ENCODE data around the gene RNF207. TPM values are rescaled to one million over a fixed set of nuclear protein-coding genes. Genes with fewer than 3 reads are reported as not detected.

RNF207 gene
- polyA plus RNA-seq, 1 donor from 2014 or later, result 3.5 TPM

DNA sequence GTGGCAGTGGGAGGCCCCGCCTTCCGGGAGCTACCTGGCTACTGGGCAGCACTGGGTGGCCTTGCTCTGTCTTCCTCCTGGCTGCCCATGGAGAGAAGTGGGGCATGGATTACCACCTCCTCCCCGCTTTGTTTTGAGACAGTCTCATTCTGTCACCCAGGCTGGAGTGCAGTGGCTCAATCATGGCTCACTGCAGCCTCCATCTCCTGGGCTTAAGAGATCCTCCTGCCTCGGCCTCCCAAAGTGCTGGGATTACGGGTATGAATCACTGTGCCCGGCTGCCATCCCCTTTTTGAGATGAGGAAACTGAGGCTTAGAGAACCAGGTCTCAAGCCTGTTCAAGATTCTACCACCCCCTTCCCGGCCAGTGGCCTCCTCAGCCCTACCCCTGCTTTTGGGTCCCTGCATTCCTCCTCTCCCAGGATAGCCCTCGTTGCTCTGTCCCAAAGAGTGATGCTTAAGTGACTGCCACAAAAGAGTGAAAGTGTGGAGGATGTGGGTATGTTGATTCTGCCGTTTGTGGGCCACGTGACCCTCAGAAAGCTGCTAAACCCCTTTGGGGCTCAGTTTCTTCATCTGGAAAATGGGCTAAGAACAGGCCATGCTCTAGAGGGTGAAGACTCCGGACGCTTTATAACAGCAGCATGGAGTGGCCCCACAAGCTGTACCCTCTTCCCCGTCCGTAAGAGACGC is 45.9 kb downstream of the RNF207 start:
- H3K79me2 ChIP-seq (replicated peaks; ENCODE audit: insufficient read depth, low read length), result no peaks in the 10 kb centered on the region
- no peaks in the 10 kb centered on the region for H4K20me1 ChIP-seq (ENCODE audit: insufficient read depth)
- H3K27me3 ChIP-seq (ENCODE audit: insufficient read depth, low read depth, low read length), result peaks cover 20% of the 10 kb centered on the region
- no peaks in the 10 kb centered on the region for H3K9me2 ChIP-seq (ENCODE audit: insufficient read depth, low read length)
- no peak overlapping the region for H3K4me2 ChIP-seq (ENCODE audit: low read length)
- H3K36me3 ChIP-seq (ENCODE audit: insufficient read depth, low read length), result peaks cover 7% of the 10 kb centered on the region
- H2AFZ ChIP-seq (ENCODE audit: low read depth, low read length), result no peak overlapping the region
- H3K27ac ChIP-seq (ENCODE audit: low read length), result no peak overlapping the region
- no peaks in the 10 kb centered on the region for H3F3A ChIP-seq (ENCODE audit: insufficient read depth, low read length, poor library complexity, severe bottlenecking)
- H3K9ac ChIP-seq (ENCODE audit: low read length), result no peak overlapping the region
- H3K4me3 ChIP-seq (ENCODE audit: low read length), result no peak overlapping the region
- H3K9me3 ChIP-seq (ENCODE audit: low read length), result no peaks in the 10 kb centered on the region
- no peak for TF ChIP-seq EP300 (conservative IDR thresholded peaks at IDR 0.05; ENCODE audit: poor library complexity, severe bottlenecking)
- no peak for TF ChIP-seq EZH2 (IDR thresholded peaks at IDR 0.05; ENCODE audit: borderline replicate concordance, insufficient read depth, low read length, poor library complexity, severe bottlenecking)
- TF ChIP-seq, protein P1, sequence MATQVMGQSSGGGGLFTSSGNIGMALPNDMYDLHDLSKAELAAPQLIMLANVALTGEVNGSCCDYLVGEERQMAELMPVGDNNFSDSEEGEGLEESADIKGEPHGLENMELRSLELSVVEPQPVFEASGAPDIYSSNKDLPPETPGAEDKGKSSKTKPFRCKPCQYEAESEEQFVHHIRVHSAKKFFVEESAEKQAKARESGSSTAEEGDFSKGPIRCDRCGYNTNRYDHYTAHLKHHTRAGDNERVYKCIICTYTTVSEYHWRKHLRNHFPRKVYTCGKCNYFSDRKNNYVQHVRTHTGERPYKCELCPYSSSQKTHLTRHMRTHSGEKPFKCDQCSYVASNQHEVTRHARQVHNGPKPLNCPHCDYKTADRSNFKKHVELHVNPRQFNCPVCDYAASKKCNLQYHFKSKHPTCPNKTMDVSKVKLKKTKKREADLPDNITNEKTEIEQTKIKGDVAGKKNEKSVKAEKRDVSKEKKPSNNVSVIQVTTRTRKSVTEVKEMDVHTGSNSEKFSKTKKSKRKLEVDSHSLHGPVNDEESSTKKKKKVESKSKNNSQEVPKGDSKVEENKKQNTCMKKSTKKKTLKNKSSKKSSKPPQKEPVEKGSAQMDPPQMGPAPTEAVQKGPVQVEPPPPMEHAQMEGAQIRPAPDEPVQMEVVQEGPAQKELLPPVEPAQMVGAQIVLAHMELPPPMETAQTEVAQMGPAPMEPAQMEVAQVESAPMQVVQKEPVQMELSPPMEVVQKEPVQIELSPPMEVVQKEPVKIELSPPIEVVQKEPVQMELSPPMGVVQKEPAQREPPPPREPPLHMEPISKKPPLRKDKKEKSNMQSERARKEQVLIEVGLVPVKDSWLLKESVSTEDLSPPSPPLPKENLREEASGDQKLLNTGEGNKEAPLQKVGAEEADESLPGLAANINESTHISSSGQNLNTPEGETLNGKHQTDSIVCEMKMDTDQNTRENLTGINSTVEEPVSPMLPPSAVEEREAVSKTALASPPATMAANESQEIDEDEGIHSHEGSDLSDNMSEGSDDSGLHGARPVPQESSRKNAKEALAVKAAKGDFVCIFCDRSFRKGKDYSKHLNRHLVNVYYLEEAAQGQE (IDR thresholded peaks at IDR 0.05; ENCODE audit: borderline replicate concordance), result no peak
- no peak for TF ChIP-seq RAD21 (conservative IDR thresholded peaks at IDR 0.05)
- no peak for TF ChIP-seq TAF1 (IDR thresholded peaks at IDR 0.05; ENCODE audit: low read depth)
- TF ChIP-seq SMC3 (conservative IDR thresholded peaks at IDR 0.05; ENCODE audit: poor library complexity), result no peak
- no peak for TF ChIP-seq POLR2AphosphoS5 (IDR thresholded peaks at IDR 0.05)
- no peak for TF ChIP-seq MXI1 (conservative IDR thresholded peaks at IDR 0.05; ENCODE audit: poor library complexity, severe bottlenecking)
- TF ChIP-seq, protein P2, sequence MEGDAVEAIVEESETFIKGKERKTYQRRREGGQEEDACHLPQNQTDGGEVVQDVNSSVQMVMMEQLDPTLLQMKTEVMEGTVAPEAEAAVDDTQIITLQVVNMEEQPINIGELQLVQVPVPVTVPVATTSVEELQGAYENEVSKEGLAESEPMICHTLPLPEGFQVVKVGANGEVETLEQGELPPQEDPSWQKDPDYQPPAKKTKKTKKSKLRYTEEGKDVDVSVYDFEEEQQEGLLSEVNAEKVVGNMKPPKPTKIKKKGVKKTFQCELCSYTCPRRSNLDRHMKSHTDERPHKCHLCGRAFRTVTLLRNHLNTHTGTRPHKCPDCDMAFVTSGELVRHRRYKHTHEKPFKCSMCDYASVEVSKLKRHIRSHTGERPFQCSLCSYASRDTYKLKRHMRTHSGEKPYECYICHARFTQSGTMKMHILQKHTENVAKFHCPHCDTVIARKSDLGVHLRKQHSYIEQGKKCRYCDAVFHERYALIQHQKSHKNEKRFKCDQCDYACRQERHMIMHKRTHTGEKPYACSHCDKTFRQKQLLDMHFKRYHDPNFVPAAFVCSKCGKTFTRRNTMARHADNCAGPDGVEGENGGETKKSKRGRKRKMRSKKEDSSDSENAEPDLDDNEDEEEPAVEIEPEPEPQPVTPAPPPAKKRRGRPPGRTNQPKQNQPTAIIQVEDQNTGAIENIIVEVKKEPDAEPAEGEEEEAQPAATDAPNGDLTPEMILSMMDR (IDR thresholded peaks at IDR 0.05; ENCODE audit: poor library complexity, severe bottlenecking), result no peak

DNA sequence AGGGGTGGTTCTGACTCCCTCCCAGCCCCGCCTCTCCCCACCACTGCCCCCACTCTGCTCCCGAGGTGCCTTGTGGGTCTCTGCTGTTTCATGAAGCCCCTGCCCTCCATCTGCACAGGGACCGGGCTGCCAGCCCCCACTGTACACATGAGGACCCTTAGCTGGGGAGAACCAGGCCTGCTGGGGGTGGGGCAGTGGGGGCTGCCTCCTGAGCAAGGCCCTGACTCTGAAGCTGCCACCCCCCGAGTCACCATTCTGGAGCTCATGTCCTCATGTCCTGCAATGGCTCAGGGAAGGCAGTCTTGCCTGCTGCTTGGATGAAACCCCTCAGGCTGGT is 46.4 kb downstream of the RNF207 start:
- H3K9me3 ChIP-seq (ENCODE audit: low read length), result no peaks in the 10 kb centered on the region
- TF ChIP-seq RAD21 (conservative IDR thresholded peaks at IDR 0.05) (no peak), SMC3 (conservative IDR thresholded peaks at IDR 0.05; ENCODE audit: poor library complexity) (no peak), MXI1 (conservative IDR thresholded peaks at IDR 0.05; ENCODE audit: poor library complexity, severe bottlenecking) (no peak), EZH2 (IDR thresholded peaks at IDR 0.05; ENCODE audit: borderline replicate concordance, insufficient read depth, low read length, poor library complexity, severe bottlenecking) (no peak), EP300 (conservative IDR thresholded peaks at IDR 0.05; ENCODE audit: poor library complexity, severe bottlenecking) (no peak), TAF1 (IDR thresholded peaks at IDR 0.05; ENCODE audit: low read depth) (no peak), POLR2AphosphoS5 (IDR thresholded peaks at IDR 0.05) (no peak)
- TF ChIP-seq, protein P2 (IDR thresholded peaks at IDR 0.05; ENCODE audit: poor library complexity, severe bottlenecking), result no peak
- TF ChIP-seq, protein P1 (IDR thresholded peaks at IDR 0.05; ENCODE audit: borderline replicate concordance), result no peak
- H4K20me1 ChIP-seq (ENCODE audit: insufficient read depth), result no peaks in the 10 kb centered on the region
- H3K27me3 ChIP-seq (ENCODE audit: insufficient read depth, low read depth, low read length), result peaks cover 20% of the 10 kb centered on the region
- no peak overlapping the region for H3K9ac ChIP-seq (ENCODE audit: low read length)
- H3F3A ChIP-seq (ENCODE audit: insufficient read depth, low read length, poor library complexity, severe bottlenecking), result no peaks in the 10 kb centered on the region
- H3K4me3 ChIP-seq (ENCODE audit: low read length), result no peak overlapping the region
- no peaks in the 10 kb centered on the region for H3K9me2 ChIP-seq (ENCODE audit: insufficient read depth, low read length)
- no peak overlapping the region for H3K27ac ChIP-seq (ENCODE audit: low read length)
- no peaks in the 10 kb centered on the region for H3K79me2 ChIP-seq (replicated peaks; ENCODE audit: insufficient read depth, low read length)
- H2AFZ ChIP-seq (ENCODE audit: low read depth, low read length), result no peak overlapping the region
- peaks cover 7% of the 10 kb centered on the region for H3K36me3 ChIP-seq (ENCODE audit: insufficient read depth, low read length)
- no peak overlapping the region for H3K4me2 ChIP-seq (ENCODE audit: low read length)
